NCI-H460 (cell line): Measurements from ENCODE around the gene PELO. TPM values are rescaled to one million over a fixed set of nuclear protein-coding genes. Genes with fewer than 3 reads are reported as not detected.

Experiments
- DNase-seq: peaks from one replicate; pipeline ENCODE4 v3.0.0-alpha.2; 2016; ENCODE audit warnings: low read depth; ENCODE audit errors: extremely low read depth
- total RNA-seq: library from RNA; depleted of rRNA; stranded (reverse); fragments of >200 nt; shearing (Covaris generic); gene quantifications from 2 replicates; pipeline ENCODE4 v1.2.3, GENCODE V29; 2014

Gene PELO
- total RNA-seq, 1 experiment from 2014 or later = 26.2 TPM

DNA sequence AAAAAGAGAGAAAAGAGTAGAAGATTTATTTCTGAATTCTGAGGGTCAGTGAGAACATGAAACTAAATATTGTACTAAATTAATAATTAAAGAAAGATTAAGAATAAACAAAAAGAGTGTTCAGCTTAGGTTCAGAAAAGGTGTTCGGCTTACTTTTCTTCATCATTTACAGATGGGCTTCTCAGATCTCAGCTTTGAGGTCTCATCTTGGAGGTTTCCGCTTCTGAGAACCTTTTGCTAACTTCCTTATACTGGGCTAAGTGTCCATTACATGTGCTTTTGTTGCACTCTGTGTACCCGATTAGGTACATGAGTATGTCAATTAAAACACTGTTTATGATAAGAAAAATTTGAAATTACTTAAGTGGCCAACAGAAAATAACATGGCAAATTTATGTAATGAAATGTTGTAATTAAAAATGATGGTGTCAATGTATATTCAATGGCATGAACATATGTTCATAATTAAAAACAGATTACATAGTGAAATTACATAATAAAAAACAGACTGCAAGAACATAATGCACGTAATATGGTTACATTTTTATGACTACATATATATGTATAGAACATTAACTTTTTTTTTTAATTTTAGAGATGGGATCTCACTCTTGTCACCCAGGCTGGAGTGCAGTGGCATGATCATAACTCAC is 17.3 kb upstream of the PELO start:
- DNase-seq = no peak

DNA sequence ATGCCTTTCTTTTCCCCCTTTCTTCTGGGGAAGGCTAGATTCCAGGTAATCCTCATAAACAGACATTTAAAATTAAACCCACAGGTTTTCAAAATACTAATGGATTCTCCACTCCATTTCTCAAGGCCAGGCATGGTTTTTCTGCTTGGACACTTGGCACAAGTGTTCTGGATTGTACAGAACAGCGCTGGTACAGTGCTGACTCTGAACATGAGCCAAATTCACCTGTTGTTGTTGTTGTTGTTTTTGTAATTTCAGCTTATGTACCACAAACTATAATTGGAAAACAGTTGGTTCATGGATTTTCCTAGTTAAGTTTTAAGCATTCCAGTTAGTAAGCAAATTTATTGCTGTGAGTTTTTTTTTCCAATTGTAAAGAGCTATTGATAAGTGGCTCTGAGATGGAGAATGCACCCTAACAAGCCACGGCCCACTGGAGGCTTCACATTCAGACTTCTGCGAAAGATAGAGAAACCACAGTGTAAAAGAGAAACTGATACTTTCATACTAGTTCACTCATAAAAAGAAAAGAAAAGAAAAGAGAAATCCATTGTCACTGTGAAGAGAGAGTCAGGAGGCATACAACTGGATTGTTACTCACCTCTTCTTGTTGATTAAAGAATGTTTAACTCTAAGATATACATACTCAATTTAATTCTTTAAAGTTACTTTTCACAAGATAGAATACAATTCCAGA is 16.2 kb upstream of the PELO start:
- DNase-seq = no peak

- DNase-seq = no peak
Observed at GRCh38 chr5:52772668-52773067, 15.0 kb upstream of the PELO start.

GRCh38 chr5:52773342-52773741 is 14.4 kb upstream of the PELO start:
- DNase-seq = no peak

DNA sequence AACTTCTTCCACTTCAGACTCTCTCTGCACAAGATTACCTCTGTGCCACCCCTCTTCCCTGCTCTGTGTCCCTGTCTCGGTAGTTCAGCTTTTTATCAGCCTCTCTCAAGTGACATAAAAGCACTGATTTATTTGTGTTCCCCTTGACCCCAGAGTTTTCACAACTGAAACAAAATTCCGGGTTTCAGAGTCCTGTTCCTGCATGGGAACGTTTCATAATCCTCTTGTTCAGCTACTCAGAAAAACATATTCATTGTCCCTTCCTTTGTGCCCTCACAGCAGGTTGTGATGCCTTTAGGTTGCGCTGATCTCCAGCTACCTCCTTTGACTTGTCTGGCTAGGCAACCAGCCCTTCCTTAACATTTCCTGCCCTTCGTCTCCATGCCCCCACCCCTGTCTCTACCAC is 13.7 kb upstream of the PELO start:
- no peak for DNase-seq

DNA sequence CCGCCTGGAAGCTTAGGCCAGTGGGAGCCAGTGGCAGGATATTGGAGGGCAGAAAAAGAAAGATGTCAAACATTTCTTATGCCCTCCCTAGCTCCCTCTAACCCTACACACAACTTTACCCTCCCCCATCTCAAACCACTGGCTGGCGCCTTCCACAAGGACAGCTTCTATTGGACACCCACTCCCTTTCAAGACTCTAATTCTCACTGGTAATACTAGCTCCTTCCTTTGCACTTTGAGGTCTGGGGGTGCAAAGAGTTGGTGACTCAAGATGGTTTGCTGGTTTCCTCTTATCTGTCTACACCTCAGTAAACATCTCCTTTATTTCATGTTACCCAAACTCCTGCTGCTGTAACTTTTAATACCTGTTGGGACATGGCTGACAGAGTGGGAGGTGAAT is 11.6 kb upstream of the PELO start:
- no peak for DNase-seq

DNA sequence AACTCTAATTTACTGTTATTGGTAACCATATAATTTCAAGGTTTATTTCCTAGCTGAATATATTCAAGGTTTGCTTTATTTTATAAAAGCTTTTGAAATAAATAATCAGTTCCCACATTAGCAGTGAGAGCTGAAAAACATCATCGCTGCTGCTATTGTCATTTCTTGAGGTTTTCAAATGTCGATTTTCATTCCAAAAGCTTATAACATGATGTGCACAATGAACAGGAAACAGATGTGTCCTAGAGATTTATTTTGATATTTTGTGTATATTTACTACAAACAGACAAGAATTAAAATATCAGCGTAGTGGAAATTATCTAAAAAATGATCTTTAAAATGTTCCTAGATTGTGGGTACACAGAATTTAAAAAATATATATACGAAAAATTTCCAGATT is 10.5 kb upstream of the PELO start:
- no peak for DNase-seq

DNA sequence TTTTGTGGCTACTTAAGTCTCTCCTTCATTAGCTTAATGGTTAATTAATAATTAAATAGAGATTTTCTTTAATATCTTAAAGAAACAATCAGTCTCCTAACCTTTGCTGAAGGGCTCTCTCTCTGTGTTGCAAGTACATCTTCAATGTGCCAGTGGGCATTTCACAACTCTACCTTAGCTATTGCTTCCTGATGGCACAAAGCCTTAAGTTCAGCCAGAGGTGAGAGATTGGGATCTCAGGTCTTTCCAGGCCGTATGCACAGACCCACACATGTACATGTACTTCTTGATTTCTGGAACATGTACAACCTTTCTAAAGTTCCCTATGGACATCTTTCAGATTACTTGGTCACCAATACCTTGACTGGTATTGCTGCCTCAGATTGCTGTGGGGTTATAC is 8.9 kb upstream of the PELO start:
- DNase-seq = no peak

DNA sequence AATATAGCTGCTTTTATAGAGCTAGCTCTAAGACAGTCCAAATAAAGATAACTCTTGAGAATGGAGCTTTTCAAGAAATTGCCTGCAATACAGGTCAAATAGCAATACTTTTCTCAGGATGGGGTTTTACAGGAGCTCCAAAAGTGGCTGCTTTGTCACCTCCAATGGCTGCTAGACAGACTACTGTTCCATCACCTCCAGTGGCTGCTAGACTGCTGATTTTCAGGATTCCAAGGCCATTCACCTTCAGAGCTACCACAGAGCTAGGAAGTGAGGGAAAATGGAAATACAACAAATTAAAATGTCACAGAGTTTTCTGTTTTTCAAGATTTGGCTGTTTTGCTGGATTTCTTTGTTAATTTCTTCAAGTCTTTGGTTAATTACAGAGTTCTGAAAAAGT is 8.5 kb upstream of the PELO start:
- DNase-seq = no peak

GRCh38 chr5:52783226-52783959 is 4.3 kb upstream of the PELO start:
- DNase-seq = no peak

DNA sequence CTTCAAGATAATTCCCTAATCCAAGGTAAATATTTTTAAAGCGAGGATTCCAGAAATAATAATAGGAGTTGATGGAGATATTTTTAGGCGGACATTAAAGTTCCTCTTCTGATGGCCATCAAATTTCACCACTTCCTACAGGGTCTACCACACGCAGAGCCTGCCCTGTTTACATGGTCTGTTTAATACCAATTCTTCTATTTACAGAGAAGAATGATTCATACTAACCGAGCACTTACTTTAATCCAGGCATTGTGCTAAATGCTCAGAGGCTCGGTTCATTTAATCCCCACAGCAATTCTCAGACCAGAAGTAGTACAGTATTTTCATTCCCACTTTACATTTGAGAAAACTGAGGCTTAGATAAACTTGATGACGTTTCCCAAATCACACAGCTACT is 3.0 kb upstream of the PELO start:
- no peak for DNase-seq

DNA sequence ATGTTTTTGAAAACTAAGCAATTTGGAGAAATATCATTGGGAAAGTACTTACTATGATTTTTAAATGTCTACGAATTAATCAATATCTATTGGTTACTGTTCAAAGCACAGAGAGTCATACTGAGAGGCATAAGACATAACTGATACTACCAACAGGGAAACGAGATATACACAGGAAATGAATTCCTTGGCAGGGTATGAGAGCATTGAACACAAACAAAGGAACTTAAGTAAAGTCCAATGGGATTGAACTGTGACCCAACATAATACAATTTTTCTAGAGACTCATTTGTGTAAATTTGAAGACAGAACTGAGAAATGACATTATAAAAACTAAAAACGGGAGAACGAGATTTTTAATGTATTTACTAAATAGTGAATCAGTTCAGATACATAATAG is 1.3 kb upstream of the PELO start:
- no peak for DNase-seq

- DNase-seq = no peak
Observed at GRCh38 chr5:52786949-52787599, 642 bp upstream of the PELO start.

GRCh38 chr5:52788505-52788821 is 747 bp downstream of the PELO start:
- DNase-seq = no peak

GRCh38 chr5:52789378-52789777 is 1.7 kb downstream of the PELO start:
- no peak for DNase-seq

DNA sequence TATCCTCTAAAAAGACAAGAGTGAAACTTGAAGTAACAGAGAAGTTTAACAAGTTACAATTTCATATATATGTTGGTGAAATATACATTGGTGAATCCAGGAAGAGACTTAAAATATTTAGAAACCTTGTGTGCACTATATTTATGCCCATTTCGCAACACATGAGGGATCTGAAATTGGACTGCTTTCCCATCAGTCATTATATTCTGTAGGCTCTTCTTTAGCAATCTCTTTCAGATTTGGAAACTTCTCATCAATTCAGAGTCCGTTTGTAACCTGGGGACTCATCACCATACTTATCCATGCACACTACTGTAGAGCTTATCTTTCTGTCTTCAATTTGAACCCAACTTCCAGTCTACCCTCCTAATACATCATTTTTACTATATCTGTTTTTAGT is 2.1 kb downstream of the PELO start:
- DNase-seq = no peak

DNA sequence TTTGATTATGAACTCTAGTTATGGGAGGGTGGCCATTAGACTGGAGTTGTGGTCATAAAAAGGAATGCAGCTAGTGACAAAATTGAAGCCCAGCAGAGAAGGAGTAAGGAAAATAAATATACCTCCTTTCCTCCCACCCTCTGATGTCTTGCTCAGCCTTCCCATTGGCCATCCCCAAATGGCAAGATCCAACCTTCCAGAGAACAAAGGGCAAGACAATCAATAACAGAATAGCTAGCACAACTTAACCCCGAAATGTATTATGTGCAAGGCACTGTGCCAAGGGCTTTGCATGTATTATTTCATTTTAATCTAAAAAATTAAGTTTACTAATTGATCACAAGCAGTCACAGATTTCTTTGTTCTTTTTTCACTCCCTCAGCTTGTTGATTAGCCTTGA is 3.6 kb downstream of the PELO start:
- no peak for DNase-seq

- no peak for DNase-seq
Observed at GRCh38 chr5:52794519-52794918, 6.8 kb downstream of the PELO start.

GRCh38 chr5:52796031-52796430 is 8.3 kb downstream of the PELO start:
- DNase-seq = no peak

DNA sequence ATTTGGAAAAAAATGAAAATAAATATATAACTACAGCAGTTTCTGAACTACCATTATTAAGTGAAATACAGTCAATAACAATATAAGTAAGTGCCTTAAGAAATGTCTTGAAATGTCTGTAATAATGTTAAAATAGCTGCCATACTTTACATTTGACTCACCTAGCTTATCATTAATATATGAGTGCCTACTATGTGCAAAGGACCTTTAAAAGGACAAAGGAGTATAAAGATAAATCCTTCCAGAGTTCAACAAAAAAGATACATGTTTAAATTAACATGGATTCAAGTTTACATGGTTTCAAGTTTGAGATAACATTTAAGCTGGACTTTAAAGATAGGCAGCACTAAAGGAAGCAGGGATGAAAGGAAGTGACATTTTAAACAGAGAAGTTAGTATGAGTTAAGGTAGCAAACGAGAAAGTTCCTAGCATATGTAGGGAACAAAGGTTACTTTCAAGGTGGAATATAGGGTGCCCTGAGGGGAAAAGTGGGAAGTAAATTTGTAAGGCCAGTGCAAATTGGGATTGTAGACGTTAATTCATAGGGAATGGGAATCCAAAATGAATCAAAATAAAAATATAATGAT is 8.9 kb downstream of the PELO start:
- no peak for DNase-seq

DNA sequence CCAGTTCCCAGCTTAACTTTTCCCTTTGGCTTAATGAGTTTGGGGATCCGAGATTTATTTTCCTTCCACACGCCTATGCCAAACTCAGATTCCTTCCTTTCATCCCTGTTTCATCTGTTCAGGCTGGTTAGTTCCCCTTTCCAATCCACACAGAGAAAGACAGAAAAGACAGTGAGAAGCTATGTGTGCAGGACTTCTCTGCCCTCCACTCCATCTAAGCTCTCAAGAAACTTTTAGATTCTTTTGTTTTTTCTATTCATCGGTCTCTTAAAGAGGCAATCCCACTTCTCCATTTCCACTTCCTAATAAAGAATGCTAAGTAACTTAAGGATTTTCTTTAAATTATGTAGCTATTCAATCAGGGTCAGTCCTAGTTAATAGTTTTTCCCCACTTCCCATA is 11.2 kb downstream of the PELO start:
- DNase-seq = no peak
